Posterior vena cava (tissue), 2 donors: ENCODE data around the gene RARG. TPM values are rescaled to one million over a fixed set of nuclear protein-coding genes. Genes with fewer than 3 reads are reported as not detected.

Experiments used
- DNase-seq: peaks from one replicate; pipeline ENCODE4 v3.0.0-alpha.2; 2020; ENCODE audit warnings: low spot score
- intact Hi-C, 2 donors: fragments of 100-400 bp; cut with DNase I; formaldehyde crosslinking; loops; one replicate each; pipeline versions ENCODE4 v1.14.1 to v1.14.2; 2022 to 2023
- total RNA-seq, 2 donors: library from RNA; stranded (reverse); fragmentation: NEBNext Ultra II Directional; extraction: Animal tissue kit (Norgen Biotek cat#: 25700); gene quantifications; one replicate each; pipeline ENCODE4 v1.2.1, GENCODE V29; 2021
- donor health status: DM: yes; HTN: yes; CAD: no.
- donor health status: DM: yes; HTN: yes; CAD: no.

The RARG gene
- total RNA-seq, 2 donors from 2014 or later = 33.4 to 38.1 TPM

DNA sequence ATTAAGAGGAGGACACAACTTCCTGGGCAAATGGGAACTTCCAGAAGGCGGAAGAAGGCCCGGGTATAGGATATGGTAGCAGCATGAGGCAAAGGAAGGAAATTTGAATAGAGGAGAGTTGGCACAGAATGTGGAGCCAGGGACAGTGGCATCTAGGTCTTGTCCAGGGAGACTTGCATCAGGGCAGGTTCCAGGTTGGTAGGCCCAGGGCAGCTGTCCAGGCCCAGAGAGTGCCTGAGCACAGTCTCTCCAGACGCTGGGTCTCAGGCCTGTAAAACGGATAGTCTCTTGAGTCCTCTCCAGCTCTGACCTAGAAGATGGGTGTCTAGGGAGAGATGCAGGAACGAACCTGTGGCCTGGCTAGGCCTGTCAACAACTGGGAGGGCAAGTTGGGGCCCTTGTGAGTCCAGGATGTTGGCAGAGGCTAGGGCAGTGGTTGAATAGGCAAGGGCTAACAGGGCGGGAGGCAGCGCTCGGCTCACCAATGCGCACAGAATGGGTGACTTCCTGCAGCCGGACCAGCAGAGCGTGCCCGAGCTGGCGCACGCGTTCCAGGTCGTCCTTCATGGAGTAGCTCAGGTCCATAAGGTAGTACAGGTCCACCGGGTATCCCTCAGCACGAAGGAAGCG is 34.9 kb downstream of the RARG start:
- no peak for DNase-seq
- intact Hi-C loops = loop anchor here (5.0 kb wide), 2 partner anchors 35 to 130 kb away; no protein-coding TSS in a partner anchor

DNA sequence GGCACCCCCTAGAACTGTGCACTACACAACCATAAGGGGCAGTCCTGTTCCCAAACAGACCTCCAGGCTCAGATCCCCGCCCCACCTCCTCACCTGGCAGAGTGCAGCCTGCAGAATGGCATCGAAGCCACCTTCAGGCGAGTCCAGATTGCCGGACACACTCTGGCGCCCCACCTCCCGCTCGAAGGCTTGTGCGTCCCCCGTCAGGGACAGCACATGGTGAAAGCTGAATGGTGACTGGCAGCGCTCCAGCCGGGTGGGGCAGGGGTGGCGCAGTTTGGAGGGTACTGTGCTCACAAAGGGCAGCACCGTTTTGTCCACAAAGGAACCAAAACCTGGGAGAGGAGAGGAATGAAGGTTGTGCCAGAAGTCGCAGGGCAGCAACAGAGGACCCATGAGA is 35.5 kb downstream of the RARG start:
- intact Hi-C loops = loop anchor here (5.0 kb wide), 2 partner anchors 34 to 129 kb away; no protein-coding TSS in a partner anchor

DNA sequence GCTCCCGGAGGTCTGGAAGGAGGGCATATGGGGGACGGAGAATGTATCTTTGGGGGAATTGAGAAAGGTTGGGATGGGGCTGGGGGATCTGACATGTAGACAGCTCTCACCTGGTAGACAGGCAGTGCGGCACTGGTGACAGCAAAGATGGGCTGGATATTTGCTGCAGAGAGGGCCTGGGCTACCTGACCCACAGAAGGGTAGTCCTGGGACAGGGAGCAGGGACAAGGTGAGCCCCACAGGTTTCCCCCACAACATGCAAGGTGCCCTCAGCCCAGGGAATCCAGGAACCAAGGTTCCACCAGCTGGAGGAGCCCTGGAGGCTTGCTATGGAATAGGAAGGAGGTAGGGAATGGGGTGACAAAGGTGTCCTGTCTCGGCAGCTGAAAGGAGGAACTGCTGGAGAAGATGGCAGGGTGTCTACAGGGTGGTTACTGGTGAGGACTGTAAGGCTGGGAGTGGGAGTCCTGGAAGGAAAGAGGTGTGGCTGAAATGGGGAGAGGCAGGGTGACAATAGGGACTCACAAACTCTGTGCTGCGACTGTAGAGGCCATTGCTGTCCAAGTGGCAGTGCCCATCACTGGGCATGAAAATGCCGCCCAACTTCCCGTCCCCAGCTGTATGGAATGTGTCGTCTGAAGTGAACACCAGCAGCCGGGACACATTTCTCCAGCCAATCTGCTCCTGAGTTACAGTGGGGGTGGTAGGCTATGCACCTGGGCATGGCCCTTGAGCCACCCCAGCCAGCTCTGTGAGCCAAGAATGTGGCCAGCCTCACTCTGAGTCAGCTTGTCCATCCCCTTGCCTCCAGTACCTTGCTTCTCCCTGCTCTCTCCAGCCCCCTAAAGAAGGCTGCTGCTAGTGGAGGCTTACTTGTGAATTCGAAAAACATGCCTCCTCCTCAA is 36.2 kb downstream of the RARG start:
- no peak for DNase-seq
- intact Hi-C loops = loop anchor here (5.0 kb wide), 2 partner anchors 33 to 128 kb away; no protein-coding TSS in a partner anchor

More for the DNA sequence above, 35.5 kb downstream of the RARG start:
- no peak for DNase-seq

DNA sequence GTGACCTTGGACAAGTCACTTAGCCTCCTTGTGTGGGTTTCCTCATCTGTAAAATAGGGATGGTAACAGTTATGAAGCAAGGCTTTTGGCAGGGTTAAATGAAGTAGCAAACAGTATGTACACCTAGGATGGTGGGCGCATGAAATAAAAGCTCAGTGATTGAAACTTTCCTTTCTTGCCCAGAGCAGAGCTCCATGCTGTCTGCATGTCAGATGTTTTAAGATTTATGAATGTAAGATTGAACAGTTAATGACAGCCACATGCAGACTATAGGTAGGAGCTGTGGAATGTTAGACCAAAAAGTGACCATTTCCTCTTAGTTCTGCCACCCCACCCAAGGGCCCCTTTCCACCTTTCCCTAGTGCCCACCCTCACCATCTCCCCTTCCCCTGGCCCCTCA is 37.0 kb downstream of the RARG start:
- intact Hi-C loops = loop anchor here (5.0 kb wide), 2 partner anchors 33 to 128 kb away; no protein-coding TSS in a partner anchor
- no peak for DNase-seq

DNA sequence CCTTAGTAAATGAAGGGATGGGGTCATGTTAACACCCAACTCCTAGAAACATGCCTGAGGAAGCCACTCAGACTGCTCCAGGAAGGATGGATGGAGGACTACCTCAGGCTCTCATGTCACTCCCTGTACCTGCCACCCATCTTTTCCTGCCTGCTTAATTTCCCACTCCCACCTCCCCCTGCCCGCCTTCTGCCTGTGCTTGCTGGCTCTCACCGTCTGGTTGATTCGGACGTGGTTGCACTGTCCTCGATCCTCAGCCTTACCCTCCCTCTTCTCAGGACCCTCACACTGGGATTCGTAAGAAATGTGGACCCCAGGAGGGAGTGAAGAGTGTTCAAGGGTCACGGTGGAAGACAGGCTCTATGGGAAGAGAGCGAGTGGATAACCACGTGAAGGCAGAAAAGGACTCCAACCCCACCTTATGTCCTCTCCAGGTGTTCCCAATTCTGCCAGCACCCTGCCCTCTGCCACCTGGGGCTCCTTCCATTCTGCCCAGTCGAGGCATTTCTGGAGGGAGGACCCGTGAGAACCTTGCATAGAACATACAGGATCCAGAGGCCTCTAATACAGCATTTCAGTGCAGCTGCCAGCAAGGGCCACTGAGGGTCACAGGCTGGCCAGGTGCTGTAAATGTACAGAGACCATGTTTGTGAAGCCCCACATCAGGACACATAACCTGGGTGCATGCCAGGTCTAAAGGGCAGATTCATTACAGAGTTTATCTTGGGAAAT is 37.9 kb downstream of the RARG start:
- intact Hi-C loops = no loop called here
- DNase-seq = no peak

DNA sequence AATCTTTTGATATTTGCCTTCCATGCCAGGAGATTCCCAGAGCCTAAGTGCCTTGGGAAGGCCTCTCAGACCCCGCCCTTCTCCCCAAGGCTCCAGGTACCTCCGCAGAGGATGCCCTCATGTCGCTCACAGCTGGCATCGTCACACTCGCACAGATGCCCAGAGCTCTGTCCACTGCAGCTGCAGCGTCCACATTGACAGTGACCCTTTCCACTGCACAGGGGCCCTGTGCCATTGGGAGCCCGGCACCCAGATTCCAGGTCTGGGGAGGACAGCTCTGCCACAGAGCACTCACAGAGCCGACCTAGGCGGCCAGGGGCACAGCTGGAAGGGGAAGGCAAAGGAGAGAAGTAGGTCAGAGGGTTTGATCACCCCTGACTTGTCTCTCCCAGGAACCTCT is 39.0 kb downstream of the RARG start:
- no peak for DNase-seq
- intact Hi-C loops = no loop called here

DNA sequence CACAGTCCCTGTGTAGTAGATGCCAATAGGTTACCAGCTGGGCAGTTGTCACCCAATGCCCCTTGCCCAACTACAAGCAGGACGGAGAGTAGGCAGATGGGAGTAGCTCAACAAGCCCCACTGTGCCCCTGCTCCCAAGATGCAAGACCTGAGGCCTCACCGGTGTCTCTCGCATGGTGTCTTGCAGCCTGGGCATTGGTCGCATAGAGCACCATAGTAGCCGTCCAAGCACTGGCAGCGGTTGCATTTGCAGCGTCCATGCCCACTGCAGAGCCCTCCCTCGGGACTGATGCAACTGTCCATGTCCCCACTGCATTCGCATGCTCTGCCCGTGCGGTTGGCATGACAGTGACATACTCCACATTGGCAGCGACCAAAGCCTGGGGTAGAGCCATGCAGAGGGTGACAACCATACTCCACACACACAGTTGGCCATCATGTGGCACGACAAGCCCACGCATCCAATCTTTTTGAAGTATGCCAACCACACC is 39.4 kb downstream of the RARG start:
- intact Hi-C loops = no loop called here
- DNase-seq = no peak

DNA sequence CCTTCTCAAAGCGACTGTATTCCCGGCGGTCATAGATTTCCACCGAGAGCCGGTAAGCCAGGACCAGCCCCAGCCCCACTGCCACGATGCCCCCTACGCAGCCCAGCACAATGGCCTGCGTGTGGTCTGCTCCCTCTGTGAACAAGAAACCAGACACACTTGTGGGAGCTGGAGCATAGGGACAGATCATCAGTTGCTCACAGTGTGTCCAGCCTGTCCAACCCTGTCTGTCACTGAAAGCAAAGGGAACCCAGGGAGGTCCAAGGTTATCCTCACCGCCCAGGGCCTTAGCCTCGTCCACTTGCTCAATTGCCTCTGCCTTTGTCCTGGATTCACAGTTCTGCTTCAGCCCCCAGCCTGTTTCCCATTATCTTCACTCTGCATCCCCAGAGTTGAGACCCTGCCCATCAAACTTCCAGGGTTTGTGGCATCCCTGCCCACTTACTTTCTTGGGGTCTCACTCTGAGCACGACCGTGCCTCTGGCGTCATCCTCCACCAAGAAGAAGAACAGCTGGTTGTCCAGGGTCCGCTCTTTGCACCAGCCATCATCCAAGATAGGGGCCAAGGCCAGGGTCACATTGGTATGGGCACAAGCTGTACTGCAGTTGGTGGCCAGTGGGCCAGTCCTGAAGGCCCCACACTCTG is 40.0 kb downstream of the RARG start:
- intact Hi-C loops = loop anchor here in 1 of 2 donors (2.0 kb wide), 1 partner anchor 17 kb away; no protein-coding TSS in a partner anchor
- DNase-seq = no peak

DNA sequence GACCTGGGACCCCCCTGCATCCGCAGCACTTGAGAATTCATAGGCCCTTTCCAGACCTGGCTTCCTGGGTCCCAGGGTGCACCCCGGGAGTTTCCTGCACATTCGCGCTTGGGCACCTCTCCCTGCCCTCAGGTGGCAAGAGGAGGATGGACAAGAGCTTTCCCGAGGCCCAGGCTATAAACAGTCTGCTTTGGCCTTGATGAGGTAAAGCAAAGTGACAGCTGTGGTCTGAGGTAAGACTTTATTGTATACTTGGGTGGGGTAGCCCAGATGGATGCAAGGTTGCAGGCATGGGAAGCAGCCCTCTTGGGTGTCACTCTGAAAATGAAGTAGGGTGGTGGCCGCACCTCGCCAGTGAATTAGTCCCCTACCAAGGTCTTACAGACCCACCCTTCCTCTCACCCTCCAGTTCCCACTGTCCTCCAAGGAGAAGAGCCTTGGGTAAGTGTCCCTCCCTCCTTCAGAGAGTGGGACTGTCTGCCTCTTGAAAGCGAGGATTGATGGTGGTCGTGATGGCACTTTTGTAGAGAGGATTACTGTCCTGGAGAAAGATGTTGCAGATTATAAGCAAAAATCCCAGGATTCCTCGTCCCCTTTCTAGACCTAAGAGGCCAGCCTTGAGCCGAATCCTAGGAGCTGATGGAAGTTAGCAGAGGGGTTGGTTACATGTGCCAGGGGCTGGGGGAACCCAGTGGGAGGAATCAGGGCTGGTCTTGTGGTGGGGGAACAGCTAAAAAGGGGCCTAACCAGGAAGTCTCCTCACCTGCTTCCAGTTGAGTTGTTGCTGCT is 40.7 kb downstream of the RARG start:
- intact Hi-C loops = loop anchor here in 1 of 2 donors (2.0 kb wide), 1 partner anchor 18 kb away; no protein-coding TSS in a partner anchor
- DNase-seq = no peak

DNA sequence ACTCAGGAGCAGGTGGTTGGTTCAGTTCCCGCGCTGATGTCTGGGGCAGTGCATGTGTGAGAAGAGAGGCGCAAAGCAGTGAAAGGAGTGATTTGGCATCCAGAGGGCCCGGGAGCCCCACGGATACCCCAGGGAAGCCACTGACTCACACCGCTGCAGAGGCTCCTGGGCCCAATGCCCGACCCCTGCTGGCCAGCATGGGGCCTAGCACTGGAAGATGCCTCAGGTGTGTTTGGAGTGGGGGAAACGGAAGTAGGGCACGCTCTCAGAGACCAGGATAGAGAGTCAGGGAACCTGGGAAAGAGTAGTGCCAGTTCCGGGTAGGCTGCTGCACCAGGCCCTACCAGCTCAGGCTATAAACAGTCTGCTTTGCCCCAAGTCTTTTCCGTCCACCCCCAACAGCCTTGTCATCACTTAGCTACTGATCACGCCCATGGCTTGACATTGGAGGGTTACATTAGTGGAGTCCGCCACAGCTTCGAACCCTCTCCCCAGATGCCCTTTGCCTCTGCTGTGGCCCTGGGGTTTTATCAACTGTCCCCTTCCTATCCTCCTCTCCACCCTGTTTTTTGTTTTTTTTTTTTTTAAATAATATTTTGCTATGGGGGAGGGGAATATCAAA is 41.8 kb downstream of the RARG start:
- DNase-seq = peak; percentile 90
- intact Hi-C loops = loop anchor here in 1 of 2 donors (2.0 kb wide), 1 partner anchor 19 kb away; no protein-coding TSS in a partner anchor

DNA sequence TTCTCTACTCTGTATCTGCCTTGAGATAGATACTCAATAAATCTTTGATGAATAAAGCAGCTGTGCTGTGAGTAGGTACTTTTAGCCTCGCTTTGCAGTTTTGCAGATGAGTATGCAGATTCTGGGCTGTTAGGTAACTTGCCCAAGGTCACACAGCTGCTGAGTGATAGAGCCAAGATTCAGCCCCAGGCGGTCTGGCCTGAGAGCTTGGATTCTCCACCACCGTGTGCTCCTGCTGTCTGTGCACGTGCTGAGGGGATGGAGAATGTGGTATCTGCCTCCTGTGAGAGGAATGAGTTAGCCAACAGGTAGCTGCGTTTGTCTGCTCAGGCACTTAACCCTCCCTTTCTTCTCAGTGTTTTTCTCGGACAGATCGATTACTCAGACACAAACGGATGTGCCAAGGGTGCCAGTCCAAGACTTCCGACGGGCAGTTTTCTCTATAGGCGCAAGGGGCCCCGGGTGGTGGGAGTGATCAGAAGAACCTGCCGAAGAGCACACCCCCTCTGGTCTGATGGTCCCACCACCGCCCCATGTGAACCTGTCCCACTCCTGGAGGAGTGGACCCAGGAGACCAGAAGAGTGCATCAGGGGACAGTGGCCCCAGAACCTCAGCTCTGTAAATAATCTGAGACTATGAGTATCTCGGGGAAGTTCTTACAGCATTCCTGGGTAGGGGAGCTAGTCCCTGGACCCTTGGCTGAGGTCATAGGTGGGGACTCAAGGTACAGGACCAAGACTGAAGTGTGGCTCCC is 44.7 kb downstream of the RARG start:
- intact Hi-C loops = no loop called here
- no peak for DNase-seq

DNA sequence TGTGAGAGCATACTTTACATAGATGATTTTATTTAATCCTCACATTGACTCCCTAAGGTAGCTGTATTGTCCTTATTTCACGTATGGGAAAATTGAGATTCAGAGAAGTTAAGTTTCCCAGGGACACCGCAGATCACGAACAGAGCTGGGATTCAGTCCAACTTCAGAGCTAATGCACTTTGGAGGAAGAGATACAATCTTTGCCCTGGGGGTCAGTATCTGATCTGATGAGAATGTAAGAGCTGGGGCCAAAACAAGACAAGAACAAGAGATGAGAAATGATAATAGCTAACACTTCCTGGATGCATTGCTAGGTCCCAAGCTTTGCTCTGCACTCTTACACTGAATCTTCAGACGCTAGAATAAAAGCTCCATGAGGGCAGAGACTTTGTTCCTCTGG is 45.3 kb downstream of the RARG start:
- intact Hi-C loops = no loop called here
- no peak for DNase-seq

DNA sequence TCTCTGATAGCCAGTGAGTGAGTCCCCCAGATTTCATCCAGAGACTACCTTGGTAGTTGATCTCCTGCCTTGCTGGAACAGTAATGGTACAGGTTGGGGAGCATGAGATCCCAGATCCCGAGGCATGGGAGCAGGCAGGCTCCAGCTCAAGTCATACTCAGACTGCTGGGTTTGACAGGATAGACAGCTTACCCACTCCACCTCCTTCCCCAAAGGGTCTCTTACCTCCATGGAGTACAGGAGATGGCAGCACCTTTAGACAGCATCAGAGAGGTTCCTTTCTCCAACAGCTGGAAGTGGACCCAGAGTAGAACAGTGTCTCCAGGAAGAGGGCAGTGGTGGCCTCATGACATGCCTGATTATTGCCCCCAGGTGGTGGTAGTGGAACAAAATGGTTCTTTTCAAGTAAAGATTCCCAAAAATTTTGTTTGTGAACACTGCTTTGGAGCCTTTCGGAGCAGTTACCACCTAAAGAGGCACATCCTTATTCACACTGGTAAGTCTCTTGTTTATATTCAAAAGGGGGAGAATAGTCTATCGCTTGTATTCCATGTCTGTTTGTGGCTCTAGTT is 46.3 kb downstream of the RARG start:
- intact Hi-C loops = no loop called here
- DNase-seq = no peak

DNA sequence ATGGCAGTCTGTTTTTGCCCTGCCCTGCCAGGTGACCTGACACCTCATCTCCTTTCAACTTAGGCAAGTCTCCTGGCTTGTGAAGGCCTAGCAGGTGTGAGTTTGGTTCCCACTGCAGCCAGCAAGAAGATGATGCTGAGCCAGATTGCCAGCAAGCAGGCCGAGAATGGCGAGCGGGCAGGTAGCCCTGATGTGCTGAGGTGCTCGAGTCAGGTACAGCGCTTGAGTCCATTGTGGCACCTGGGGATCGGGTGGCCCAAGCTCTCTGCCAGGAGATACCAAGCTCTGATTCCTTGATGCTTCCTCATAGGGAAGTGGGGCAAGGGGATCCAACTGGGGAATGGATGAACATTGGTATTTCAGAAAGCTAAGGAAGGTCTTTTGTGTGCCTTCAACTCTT is 47.2 kb downstream of the RARG start:
- DNase-seq = no peak
- intact Hi-C loops = no loop called here

DNA sequence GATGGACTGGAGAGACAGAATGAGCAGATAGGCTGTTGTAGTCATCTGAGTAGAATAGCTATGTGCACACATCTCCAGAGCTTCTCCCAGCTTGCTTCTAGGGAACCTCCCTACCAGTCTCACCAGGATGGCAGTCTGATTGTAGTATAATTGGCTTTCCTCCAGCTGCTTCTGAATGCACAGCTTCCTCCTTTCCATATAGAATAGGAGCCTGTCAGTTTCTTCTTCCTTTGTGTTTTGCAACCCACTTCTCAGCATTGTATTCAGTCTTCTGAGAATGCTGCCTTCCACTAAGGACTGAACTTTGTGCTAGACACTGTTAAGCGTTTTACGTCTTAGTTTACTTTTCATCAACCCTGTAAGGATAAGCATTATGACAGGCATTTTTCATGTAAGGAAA is 49.1 kb downstream of the RARG start:
- DNase-seq = no peak
- intact Hi-C loops = no loop called here

DNA sequence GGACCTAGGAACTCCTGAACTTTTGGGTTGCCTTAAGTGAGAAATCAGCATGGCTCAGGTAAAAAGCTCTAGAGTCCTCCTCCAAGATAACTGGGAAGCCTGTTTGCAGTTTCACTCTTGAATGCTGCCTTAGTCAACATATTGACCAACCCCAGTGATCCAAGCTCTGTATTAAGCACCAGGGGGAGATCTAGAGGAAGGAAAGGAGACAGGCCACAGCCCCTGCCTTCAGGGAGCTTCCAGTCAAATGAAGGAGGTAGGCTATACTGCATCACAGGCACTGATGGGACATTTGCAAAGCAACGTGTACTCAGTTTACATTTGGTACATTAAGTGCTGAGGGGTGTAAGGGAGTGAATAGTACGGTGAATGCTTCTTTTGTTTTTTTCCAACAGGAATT is 50.1 kb downstream of the RARG start:
- intact Hi-C loops = no loop called here
- no peak for DNase-seq
